HL-60 (cell line): ENCODE data around the gene HOATZ.

Experiments
- DNase-seq, 2 experiments: peaks; one replicate each; pipeline ENCODE4 v3.0.0-alpha.2; 2010 to 2020; ENCODE audit warnings: low read depth in 1 of 2, low spot score in 1 of 2
- H3K27ac ChIP-seq: fragments of 250-450 bp; sonication (Bioruptor Pico); replicated peaks from 2 replicates; pipeline ENCODE4 v1.5.1; 2020; ENCODE audit warnings: mild to moderate bottlenecking, moderate library complexity
- H3K27me3 ChIP-seq: fragments of 250-450 bp; sonication (Bioruptor Pico); 2 replicates; pipeline ENCODE4 v1.5.1; 2021; ENCODE audit warnings: mild to moderate bottlenecking, moderate library complexity; ENCODE audit not compliant: insufficient read depth, poor library complexity, severe bottlenecking
- H3K4me3 ChIP-seq: replicated peaks from 2 replicates; pipeline ENCODE4 v1.5.1; 2011; ENCODE audit warnings: mild to moderate bottlenecking, control low read depth, low read length; ENCODE audit not compliant: insufficient read depth
- GABPA ChIP-seq: IDR thresholded peaks from 2 replicates; pipeline ENCODE4 v1.6.1; 2012; ENCODE audit warnings: low read depth
- POLR2AphosphoS5 ChIP-seq: IDR thresholded peaks from 2 replicates; pipeline ENCODE4 v1.6.1; 2012; ENCODE audit warnings: low read depth
- SPI1 ChIP-seq: IDR thresholded peaks from 2 replicates; pipeline ENCODE4 v1.6.1; 2012; ENCODE audit warnings: low read depth, mild to moderate bottlenecking, borderline replicate concordance
- TF ChIP-seq, protein P1 (sequence below): IDR thresholded peaks from 2 replicates; pipeline ENCODE4 v1.6.1; 2012; ENCODE audit warnings: low read depth; ENCODE audit not compliant: insufficient replicate concordance
- TF ChIP-seq, protein P2 (sequence below): IDR thresholded peaks from one replicate; pipeline ENCODE4 v1.5.1; 2011; ENCODE audit warnings: low read length, control low read depth, inconsistent platforms; ENCODE audit not compliant: insufficient read depth

The HOATZ gene

DNA sequence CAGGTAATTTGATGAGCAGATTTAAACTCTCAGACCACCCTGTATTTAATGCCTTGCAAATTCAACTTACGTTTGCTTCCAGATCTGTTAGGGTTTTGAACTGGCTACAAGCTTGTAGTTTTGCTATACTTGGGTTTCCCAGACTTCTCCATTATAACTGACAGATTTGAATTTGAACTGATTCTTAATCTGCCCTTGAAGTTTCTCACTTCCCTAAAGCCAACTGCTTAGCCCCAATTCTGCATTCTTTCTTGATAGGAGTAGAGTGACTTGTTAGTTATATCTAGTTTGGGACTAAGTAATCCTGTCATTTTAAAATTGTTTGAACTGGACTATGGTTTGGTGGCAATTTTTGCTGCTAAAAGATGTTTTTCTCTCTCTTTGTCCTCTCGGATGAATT, 35.7 kb downstream of the HOATZ start:
- Histone ChIP-seq H3K4me3 (no peak overlapping the region), H3K27me3 (peaks cover 9% of the 10 kb centered on the region), H3K27ac (no peak overlapping the region)
- no peak for TF ChIP-seq POLR2AphosphoS5
- no peak for TF ChIP-seq GABPA
- DNase-seq = no peak

DNA sequence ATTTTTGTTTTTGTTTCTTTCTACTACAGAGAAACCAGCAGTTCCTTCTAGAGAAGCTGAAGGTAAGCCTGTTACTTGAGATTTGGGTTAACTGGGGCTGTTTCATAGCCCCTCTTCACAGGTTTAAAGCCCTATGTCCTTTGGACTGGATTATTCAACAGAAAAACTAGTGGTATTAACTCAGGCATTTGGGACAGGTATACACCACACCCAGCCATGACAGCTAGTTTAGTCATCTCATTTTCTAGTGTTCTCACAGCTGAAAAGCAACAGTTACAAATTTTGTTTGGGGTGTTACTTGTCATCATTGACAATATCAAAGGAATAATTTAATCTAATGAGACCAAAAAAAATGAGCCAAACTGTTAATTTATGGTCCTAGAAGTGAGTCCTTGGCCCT, 40.0 kb downstream of the HOATZ start:
- Histone ChIP-seq H3K27me3 (peaks cover 5% of the 10 kb centered on the region), H3K27ac (no peak overlapping the region), H3K4me3 (no peak overlapping the region)
- no peak for DNase-seq
- TF ChIP-seq GABPA = no peak
- TF ChIP-seq POLR2AphosphoS5 = no peak
- TF ChIP-seq, protein P1, sequence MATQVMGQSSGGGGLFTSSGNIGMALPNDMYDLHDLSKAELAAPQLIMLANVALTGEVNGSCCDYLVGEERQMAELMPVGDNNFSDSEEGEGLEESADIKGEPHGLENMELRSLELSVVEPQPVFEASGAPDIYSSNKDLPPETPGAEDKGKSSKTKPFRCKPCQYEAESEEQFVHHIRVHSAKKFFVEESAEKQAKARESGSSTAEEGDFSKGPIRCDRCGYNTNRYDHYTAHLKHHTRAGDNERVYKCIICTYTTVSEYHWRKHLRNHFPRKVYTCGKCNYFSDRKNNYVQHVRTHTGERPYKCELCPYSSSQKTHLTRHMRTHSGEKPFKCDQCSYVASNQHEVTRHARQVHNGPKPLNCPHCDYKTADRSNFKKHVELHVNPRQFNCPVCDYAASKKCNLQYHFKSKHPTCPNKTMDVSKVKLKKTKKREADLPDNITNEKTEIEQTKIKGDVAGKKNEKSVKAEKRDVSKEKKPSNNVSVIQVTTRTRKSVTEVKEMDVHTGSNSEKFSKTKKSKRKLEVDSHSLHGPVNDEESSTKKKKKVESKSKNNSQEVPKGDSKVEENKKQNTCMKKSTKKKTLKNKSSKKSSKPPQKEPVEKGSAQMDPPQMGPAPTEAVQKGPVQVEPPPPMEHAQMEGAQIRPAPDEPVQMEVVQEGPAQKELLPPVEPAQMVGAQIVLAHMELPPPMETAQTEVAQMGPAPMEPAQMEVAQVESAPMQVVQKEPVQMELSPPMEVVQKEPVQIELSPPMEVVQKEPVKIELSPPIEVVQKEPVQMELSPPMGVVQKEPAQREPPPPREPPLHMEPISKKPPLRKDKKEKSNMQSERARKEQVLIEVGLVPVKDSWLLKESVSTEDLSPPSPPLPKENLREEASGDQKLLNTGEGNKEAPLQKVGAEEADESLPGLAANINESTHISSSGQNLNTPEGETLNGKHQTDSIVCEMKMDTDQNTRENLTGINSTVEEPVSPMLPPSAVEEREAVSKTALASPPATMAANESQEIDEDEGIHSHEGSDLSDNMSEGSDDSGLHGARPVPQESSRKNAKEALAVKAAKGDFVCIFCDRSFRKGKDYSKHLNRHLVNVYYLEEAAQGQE = no peak
- TF ChIP-seq, protein P2, sequence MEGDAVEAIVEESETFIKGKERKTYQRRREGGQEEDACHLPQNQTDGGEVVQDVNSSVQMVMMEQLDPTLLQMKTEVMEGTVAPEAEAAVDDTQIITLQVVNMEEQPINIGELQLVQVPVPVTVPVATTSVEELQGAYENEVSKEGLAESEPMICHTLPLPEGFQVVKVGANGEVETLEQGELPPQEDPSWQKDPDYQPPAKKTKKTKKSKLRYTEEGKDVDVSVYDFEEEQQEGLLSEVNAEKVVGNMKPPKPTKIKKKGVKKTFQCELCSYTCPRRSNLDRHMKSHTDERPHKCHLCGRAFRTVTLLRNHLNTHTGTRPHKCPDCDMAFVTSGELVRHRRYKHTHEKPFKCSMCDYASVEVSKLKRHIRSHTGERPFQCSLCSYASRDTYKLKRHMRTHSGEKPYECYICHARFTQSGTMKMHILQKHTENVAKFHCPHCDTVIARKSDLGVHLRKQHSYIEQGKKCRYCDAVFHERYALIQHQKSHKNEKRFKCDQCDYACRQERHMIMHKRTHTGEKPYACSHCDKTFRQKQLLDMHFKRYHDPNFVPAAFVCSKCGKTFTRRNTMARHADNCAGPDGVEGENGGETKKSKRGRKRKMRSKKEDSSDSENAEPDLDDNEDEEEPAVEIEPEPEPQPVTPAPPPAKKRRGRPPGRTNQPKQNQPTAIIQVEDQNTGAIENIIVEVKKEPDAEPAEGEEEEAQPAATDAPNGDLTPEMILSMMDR = no peak
- no peak for TF ChIP-seq SPI1

DNA sequence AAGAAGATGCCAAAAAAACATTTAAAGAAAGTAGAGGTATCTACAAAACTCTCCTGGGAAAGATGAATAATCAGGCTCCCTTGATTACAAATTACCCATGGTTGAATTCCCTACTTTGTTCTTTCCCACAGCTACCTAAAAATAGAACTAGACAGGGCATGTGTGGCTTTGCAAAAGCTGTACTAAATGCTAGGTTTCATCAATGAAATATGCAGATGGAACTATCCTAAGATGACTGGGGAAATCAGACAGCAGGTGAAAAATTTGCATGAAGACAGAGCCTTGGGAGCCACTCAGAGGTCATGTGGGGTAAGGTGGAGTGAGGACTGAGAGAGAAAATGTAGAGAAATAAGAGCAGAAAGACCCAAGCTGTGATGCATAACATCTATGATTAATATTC, 40.7 kb downstream of the HOATZ start:
- H3K27me3 ChIP-seq = peaks cover 5% of the 10 kb centered on the region
- H3K27ac ChIP-seq = no peak overlapping the region
- TF ChIP-seq, protein P1 = no peak
- TF ChIP-seq GABPA (no peak), POLR2AphosphoS5 (no peak), SPI1 (no peak)
- TF ChIP-seq, protein P2 = no peak
- H3K4me3 ChIP-seq = no peak overlapping the region
- no peak for DNase-seq

DNA sequence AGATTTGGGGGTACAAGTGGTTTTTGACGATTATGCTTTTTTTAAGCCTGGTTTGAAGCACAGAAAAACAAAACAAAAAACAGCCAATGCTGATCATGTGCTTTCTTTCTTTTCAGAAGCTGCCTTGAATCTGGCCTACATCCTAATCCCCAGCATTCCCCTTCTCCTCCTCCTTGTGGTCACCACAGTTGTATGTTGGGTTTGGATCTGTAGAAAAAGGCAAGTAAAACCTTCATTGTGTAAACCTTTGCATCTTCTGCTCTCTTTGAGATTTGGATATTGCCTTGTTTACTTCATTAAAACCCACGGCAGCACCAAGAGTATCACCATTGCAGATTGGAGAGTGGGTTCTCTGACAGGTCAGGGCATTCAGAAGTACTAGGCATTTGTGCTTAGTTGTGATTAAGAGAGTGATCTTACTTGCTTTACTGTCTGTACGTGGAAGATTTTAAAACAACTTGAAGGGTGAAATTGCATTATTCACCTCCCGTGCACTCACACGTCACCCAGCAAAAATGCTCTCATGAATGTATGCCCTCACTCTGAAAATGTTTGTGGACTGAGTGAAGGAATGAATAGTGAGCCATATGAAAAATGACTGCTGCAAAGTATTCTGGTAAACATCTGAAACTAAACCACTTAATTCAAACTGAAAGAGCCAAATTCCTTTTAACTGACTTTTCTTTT, 43.0 kb downstream of the HOATZ start:
- TF ChIP-seq GABPA (no peak), POLR2AphosphoS5 (no peak), SPI1 (no peak)
- TF ChIP-seq, protein P2 = no peak
- TF ChIP-seq, protein P1 = no peak
- DNase-seq = no peak
- H3K27ac ChIP-seq = no peak overlapping the region
- peaks cover 3% of the 10 kb centered on the region for H3K27me3 ChIP-seq
- H3K4me3 ChIP-seq = no peak overlapping the region
